Measurements from ENCODE around the gene IQCM.

DNA sequence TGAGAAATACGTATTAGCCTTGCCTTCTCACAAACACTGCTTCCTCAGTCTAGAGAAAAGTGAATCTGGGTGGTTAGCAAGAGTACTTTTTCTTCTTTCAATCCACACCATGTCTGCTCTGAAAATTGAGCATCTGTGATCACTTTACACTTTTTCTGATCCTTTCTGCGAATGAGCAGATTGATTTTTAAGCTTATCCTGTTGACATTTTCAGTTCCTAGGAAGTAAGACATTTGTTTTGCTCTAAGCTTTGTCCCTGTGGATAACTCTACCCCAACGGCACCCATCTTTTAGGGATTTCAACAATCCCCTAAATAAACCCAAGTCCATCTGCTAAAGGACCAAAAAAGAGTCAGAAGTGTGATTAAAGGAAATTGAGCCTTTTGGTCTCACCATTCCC is 487.5 kb downstream of the IQCM start:
- TF ChIP-seq CTCF (IDR thresholded peaks at IDR 0.05) (no peak), RXRA (IDR thresholded peaks at IDR 0.05; ENCODE audit: borderline replicate concordance, low read depth) (no peak), POLR2AphosphoS5 (IDR thresholded peaks at IDR 0.05; ENCODE audit: low read depth, low read length) (no peak), EZH2phosphoT487 (IDR thresholded peaks at IDR 0.05; ENCODE audit: borderline replicate concordance, low read depth) (no peak), GABPA (IDR thresholded peaks at IDR 0.05; ENCODE audit: low read depth) (no peak), EP300 (IDR thresholded peaks at IDR 0.05; ENCODE audit: borderline replicate concordance in 1 of 2, low read depth in 1 of 2, low read length in 1 of 2) (no peak), TAF1 (IDR thresholded peaks at IDR 0.05; ENCODE audit: borderline replicate concordance, low read depth, low read length) (no peak), NRF1 (IDR thresholded peaks at IDR 0.05; ENCODE audit: low read depth, low read length) (no peak), RAD21 (IDR thresholded peaks at IDR 0.05; ENCODE audit: low read length) (no peak), FOXM1 (IDR thresholded peaks at IDR 0.05; ENCODE audit: low read depth) (no peak)
- TF ChIP-seq, protein P1, sequence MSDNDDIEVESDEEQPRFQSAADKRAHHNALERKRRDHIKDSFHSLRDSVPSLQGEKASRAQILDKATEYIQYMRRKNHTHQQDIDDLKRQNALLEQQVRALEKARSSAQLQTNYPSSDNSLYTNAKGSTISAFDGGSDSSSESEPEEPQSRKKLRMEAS (IDR thresholded peaks at IDR 0.05; ENCODE audit: low read depth), result no peak
- TF ChIP-seq, protein P2, sequence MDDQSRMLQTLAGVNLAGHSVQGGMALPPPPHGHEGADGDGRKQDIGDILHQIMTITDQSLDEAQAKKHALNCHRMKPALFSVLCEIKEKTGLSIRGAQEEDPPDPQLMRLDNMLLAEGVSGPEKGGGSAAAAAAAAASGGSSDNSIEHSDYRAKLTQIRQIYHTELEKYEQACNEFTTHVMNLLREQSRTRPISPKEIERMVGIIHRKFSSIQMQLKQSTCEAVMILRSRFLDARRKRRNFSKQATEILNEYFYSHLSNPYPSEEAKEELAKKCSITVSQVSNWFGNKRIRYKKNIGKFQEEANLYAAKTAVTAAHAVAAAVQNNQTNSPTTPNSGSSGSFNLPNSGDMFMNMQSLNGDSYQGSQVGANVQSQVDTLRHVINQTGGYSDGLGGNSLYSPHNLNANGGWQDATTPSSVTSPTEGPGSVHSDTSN (IDR thresholded peaks at IDR 0.05), result no peak

Measured in SK-N-SH (cell line).